GM21717 (cell line): ENCODE results near the gene CHCHD10.
A peak's percentile ranks its signal among the peaks of the same experiment; 100 is the strongest.

Source experiments
- ATAC-seq: cut with Tn5 transposase; IDR thresholded peaks from one replicate; pipeline ENCODE4 v1.9.1; 2021; ENCODE audit warnings: mild to moderate bottlenecking, moderate library complexity; ENCODE audit not compliant: unreplicated experiment

Gene CHCHD10

GRCh38 chr22:23787910-23788309, 20.1 kb upstream of the CHCHD10 start:
- ATAC-seq = no peak

GRCh38 chr22:23787600-23787896, 19.8 kb upstream of the CHCHD10 start:
- ATAC-seq = no peak

GRCh38 chr22:23786752-23787599, 19.2 kb upstream of the CHCHD10 start, which contains the start of gene SMARCB1:
Gene SMARCB1, plus strand, starts transcription at chr22:23786966. Its CDS starts 204 bp downstream, at chr22:23787170.
- peak; percentile 44 for ATAC-seq

GRCh38 chr22:23786261-23786710, 18.5 kb upstream of the CHCHD10 start:
- ATAC-seq = peak; percentile 5

- ATAC-seq = no peak
These were observed 16.5 kb upstream of the CHCHD10 start for GRCh38 chr22:23784215-23784732.

- no peak for ATAC-seq
These were observed 15.7 kb upstream of the CHCHD10 start for GRCh38 chr22:23783265-23784150.

- no peak for ATAC-seq
These were observed 14.9 kb upstream of the CHCHD10 start for GRCh38 chr22:23782703-23783102.

GRCh38 chr22:23782252-23782651, 14.5 kb upstream of the CHCHD10 start:
- ATAC-seq = no peak

- no peak for ATAC-seq
These were observed 13.9 kb upstream of the CHCHD10 start for GRCh38 chr22:23781511-23782183.

GRCh38 chr22:23781065-23781464, 13.3 kb upstream of the CHCHD10 start:
- ATAC-seq = no peak

- no peak for ATAC-seq
These were observed 12.5 kb upstream of the CHCHD10 start for GRCh38 chr22:23780146-23780748.

GRCh38 chr22:23779731-23780130, 12.0 kb upstream of the CHCHD10 start:
- ATAC-seq = no peak

GRCh38 chr22:23779083-23779482, 11.3 kb upstream of the CHCHD10 start:
- no peak for ATAC-seq

- no peak for ATAC-seq
These were observed 10.8 kb upstream of the CHCHD10 start for GRCh38 chr22:23778577-23778900.

GRCh38 chr22:23777776-23778576, 10.2 kb upstream of the CHCHD10 start:
- ATAC-seq = no peak

- no peak for ATAC-seq
These were observed 8.1 kb upstream of the CHCHD10 start for GRCh38 chr22:23775779-23776375.

GRCh38 chr22:23774922-23775436, 7.2 kb upstream of the CHCHD10 start:
- no peak for ATAC-seq

- no peak for ATAC-seq
These were observed 6.5 kb upstream of the CHCHD10 start for GRCh38 chr22:23774114-23774921.
